ENCODE measurements around the gene RNF144B.
"Not testable (repeated sequence)": the region's sequence is repeated elsewhere in the genome, so short reads cannot be mapped to it uniquely, and the experiment has no call there.

Gene RNF144B

GRCh38 chr6:18409602-18410001, 22.5 kb downstream of the RNF144B start:
- not testable (repeated sequence) for DNase-seq (ENCODE audit: low spot score)

GRCh38 chr6:18410412-18410811, 23.3 kb downstream of the RNF144B start:
- DNase-seq (ENCODE audit: low spot score) = no peak

- no peak for DNase-seq (ENCODE audit: low spot score)
Measured at GRCh38 chr6:18412068-18412467, 24.9 kb downstream of the RNF144B start.

- peak; percentile 13 for DNase-seq (ENCODE audit: low spot score)
Measured at GRCh38 chr6:18412644-18413043, 25.5 kb downstream of the RNF144B start.

GRCh38 chr6:18413381-18413780, 26.2 kb downstream of the RNF144B start:
- DNase-seq (ENCODE audit: low spot score) = no peak

GRCh38 chr6:18414116-18414515, 27.0 kb downstream of the RNF144B start:
- no peak for DNase-seq (ENCODE audit: low spot score)

- DNase-seq (ENCODE audit: low spot score) = no peak
Measured at GRCh38 chr6:18415207-18415606, 28.1 kb downstream of the RNF144B start.

- DNase-seq (ENCODE audit: low spot score) = no peak
Measured at GRCh38 chr6:18415671-18416340, 28.7 kb downstream of the RNF144B start.

- DNase-seq (ENCODE audit: low spot score) = no peak
Measured at GRCh38 chr6:18416341-18416679, 29.2 kb downstream of the RNF144B start.

GRCh38 chr6:18420328-18420727, 33.2 kb downstream of the RNF144B start:
- no peak for DNase-seq (ENCODE audit: low spot score)

GRCh38 chr6:18422136-18422535, 35.0 kb downstream of the RNF144B start:
- no peak for DNase-seq (ENCODE audit: low spot score)

GRCh38 chr6:18423426-18423825, 36.3 kb downstream of the RNF144B start:
- DNase-seq (ENCODE audit: low spot score) = no peak

- DNase-seq (ENCODE audit: low spot score) = no peak
Measured at GRCh38 chr6:18424201-18424600, 37.1 kb downstream of the RNF144B start.

GRCh38 chr6:18425218-18425617, 38.1 kb downstream of the RNF144B start:
- DNase-seq (ENCODE audit: low spot score) = no peak

- DNase-seq (ENCODE audit: low spot score) = no peak
Measured at GRCh38 chr6:18427296-18427695, 40.1 kb downstream of the RNF144B start.

- no peak for DNase-seq (ENCODE audit: low spot score)
Measured at GRCh38 chr6:18429655-18430297, 42.6 kb downstream of the RNF144B start.

GRCh38 chr6:18431581-18431980, 44.4 kb downstream of the RNF144B start:
- no peak for DNase-seq (ENCODE audit: low spot score)

GRCh38 chr6:18432180-18432579, 45.0 kb downstream of the RNF144B start:
- DNase-seq (ENCODE audit: low spot score) = no peak

GRCh38 chr6:18432619-18433018, 45.5 kb downstream of the RNF144B start:
- no peak for DNase-seq (ENCODE audit: low spot score)

- no peak for DNase-seq (ENCODE audit: low spot score)
Measured at GRCh38 chr6:18433059-18433458, 45.9 kb downstream of the RNF144B start.

GRCh38 chr6:18436341-18436740, 49.2 kb downstream of the RNF144B start:
- DNase-seq (ENCODE audit: low spot score) = no peak

GRCh38 chr6:18439581-18439980, 52.4 kb downstream of the RNF144B start:
- no peak for DNase-seq (ENCODE audit: low spot score)

GRCh38 chr6:18441251-18441979, 54.3 kb downstream of the RNF144B start:
- DNase-seq (ENCODE audit: low spot score) = no peak
